BJ (cell line): ENCODE measurements around the gene MISP3. TPM values are rescaled to one million over a fixed set of nuclear protein-coding genes. Genes with fewer than 3 reads are reported as not detected.
"Not testable (repeated sequence)": the region's sequence is repeated elsewhere in the genome, so short reads cannot be mapped to it uniquely, and the experiment has no call there.

Source experiments
- CTCF ChIA-PET: fragments of 350-600 bp; formaldehyde crosslinking; extraction: SDS; loops from one replicate; lab custom pipeline; 2021; ENCODE audit warnings: antibody characterized with exemption, inconsistent platforms; lab: Yijun Ruan, JAX
- POLR2A ChIA-PET: fragments of 300-600 bp; sonication (Branson Sonifier 250); formaldehyde crosslinking; extraction: SDS; loops from one replicate; lab custom pipeline; 2021; ENCODE audit warnings: antibody characterized with exemption; lab: Charles Lee
- DNase-seq: peaks from one replicate; pipeline ENCODE4 v3.0.0-alpha.2; 2011; ENCODE audit warnings: low read depth
- H3K27me3 ChIP-seq: 2 replicates; pipeline ENCODE4 v1.6.0; 2011; ENCODE audit warnings: low read length; ENCODE audit not compliant: control insufficient read depth, insufficient read depth
- H3K36me3 ChIP-seq: 2 replicates; pipeline ENCODE4 v1.5.1; 2011; ENCODE audit warnings: low read length; ENCODE audit not compliant: control insufficient read depth, insufficient read depth
- H3K4me3 ChIP-seq: 2 replicates; pipeline ENCODE4 v1.5.1; 2011; ENCODE audit warnings: low read depth, mild to moderate bottlenecking, control low read depth, low read length
- CTCF ChIP-seq: IDR thresholded peaks from 2 replicates; pipeline ENCODE4 v1.5.1; 2011; ENCODE audit warnings: low read depth, mild to moderate bottlenecking, control low read depth, inconsistent platforms, low read length, moderate library complexity; ENCODE audit not compliant: insufficient read depth
- polyA plus RNA-seq: library from polyadenylated mRNA; depleted of rRNA; stranded (reverse); fragments of >200 nt; gene quantifications from 2 replicates; pipeline ENCODE4 v1.2.3, GENCODE V29; 2011

MISP3 gene
- polyA plus RNA-seq, 1 experiment, result 0.58 TPM

- no peak for TF ChIP-seq CTCF
- no peak for DNase-seq
- peaks cover 6% of the 10 kb centered on the region for H3K27me3 ChIP-seq
- H3K4me3 ChIP-seq, result peak overlapping the region; percentile 61
- CTCF ChIA-PET, result interaction anchor here (0.6 to 2.3 kb wide), 31 partner anchors 9 to 387 kb away, joined by 3 to 21 read pairs (median 4); partner anchors contain the start of genes ADGRE5, PALM3, PODNL1 and PRKACA
- no peaks in the 10 kb centered on the region for H3K36me3 ChIP-seq
- POLR2A ChIA-PET, result no interaction called here
These were observed 41.4 kb upstream of the MISP3 start for GRCh38 chr19:14030997-14031718.

- peak; percentile 87 for TF ChIP-seq CTCF
- peaks cover 6% of the 10 kb centered on the region for H3K27me3 ChIP-seq
- H3K4me3 ChIP-seq, result peak within 1 kb of the TSS; percentile 61
- CTCF ChIA-PET, result interaction anchor here (0.6 to 2.3 kb wide), 32 partner anchors 9 to 386 kb away, joined by 3 to 21 read pairs (median 4); partner anchors contain the start of genes ADGRE5, PALM3, PODNL1 and PRKACA
- DNase-seq, result no peak
- H3K36me3 ChIP-seq, result no peaks in the 10 kb centered on the region
- POLR2A ChIA-PET, result no interaction called here
These were observed 40.7 kb upstream of the MISP3 start, which contains the start of gene IL27RA for GRCh38 chr19:14031719-14032480. IL27RA (plus strand) TSS chr19:14031762; CDS start chr19:14031873, 111 bp downstream.

GRCh38 chr19:14033946-14034345, 38.6 kb upstream of the MISP3 start:
- CTCF ChIA-PET, result interaction anchor here (0.7 to 1.3 kb wide), 3 partner anchors 9 to 19 kb away, joined by 3 to 4 read pairs (median 3); no protein-coding TSS in a partner anchor

GRCh38 chr19:14035159-14035558, 37.4 kb upstream of the MISP3 start:
- H3K36me3 ChIP-seq, POLR2A ChIA-PET, H3K27me3 ChIP-seq, H3K4me3 ChIP-seq, DNase-seq: not testable (repeated sequence)
- CTCF ChIA-PET, result interaction anchor here (1.0 to 2.1 kb wide), 4 partner anchors 13 to 24 kb away, joined by 4 to 9 read pairs (median 4); no protein-coding TSS in a partner anchor

More at GRCh38 chr19:14033946-14034345, 38.6 kb upstream of the MISP3 start:
- POLR2A ChIA-PET, result no interaction called here
- Histone ChIP-seq H3K4me3 (no peak overlapping the region), H3K36me3 (no peaks in the 10 kb centered on the region), H3K27me3 (no peaks in the 10 kb centered on the region)
- no peak for TF ChIP-seq CTCF
- DNase-seq, result no peak

- Histone ChIP-seq H3K4me3 (no peak overlapping the region), H3K27me3 (no peaks in the 10 kb centered on the region), H3K36me3 (no peaks in the 10 kb centered on the region)
- TF ChIP-seq CTCF, result no peak
- no peak for DNase-seq
- POLR2A ChIA-PET, result no interaction called here
- CTCF ChIA-PET, result interaction anchor here (0.7 to 2.1 kb wide), 5 partner anchors 10 to 152 kb away, joined by 3 to 9 read pairs (median 4); no protein-coding TSS in a partner anchor
These were observed 36.9 kb upstream of the MISP3 start for GRCh38 chr19:14035706-14036105.
